A549 treated with ZK216348 at 1 μM for 4 hours (cell line): Measurements from ENCODE around the gene ZNF79. TPM values are rescaled to one million over a fixed set of nuclear protein-coding genes. Genes with fewer than 3 reads are reported as not detected.

Experiments
- total RNA-seq: library from RNA; stranded (reverse); fragments of 200-300 nt; extraction: Qiagen RNA extraction; gene quantifications from 5 replicates; pipeline ENCODE4 v1.2.3, GENCODE V29; 2022; ENCODE audit warnings: low read depth

Gene ZNF79
- 5.1 to 7.3 TPM (median 6.2 TPM) in 5 replicates for total RNA-seq

GRCh38 chr9:127423934-127424675 lies at the start of gene ZNF79:
Gene ZNF79 (plus strand): TSS chr9:127424382. CDS start chr9:127424788, 406 bp downstream.

GRCh38 chr9:127396808-127397645 lies 27.2 kb upstream of the ZNF79 start, which contains the start of gene SLC2A8:
Gene SLC2A8 (plus strand): TSS chr9:127397169. CDS start chr9:127397231, 62 bp downstream.

GRCh38 chr9:127450830-127451607 lies 26.8 kb downstream of the ZNF79 start, which contains the start of the genes LRSAM1 and RPL12:
Gene LRSAM1 (plus strand): TSS chr9:127451510. CDS start chr9:127454528, 3,018 bp downstream.
Gene RPL12 (minus strand): TSS chr9:127451406. CDS start chr9:127451317, 89 bp downstream.

Other genes starting within 250 kb of the ZNF79 start
- 1.8 to 3.3 TPM (median 2.8 TPM) in 5 replicates for gene GARNL3, start 159.6 kb upstream of the ZNF79 start, total RNA-seq
- gene SLC2A8, start 27.2 kb upstream of the ZNF79 start, total RNA-seq: 8.5 to 16.9 TPM (median 13.8 TPM) in 5 replicates
- 2,528 to 3,245 TPM (median 2,756 TPM) in 5 replicates for gene RPL12, start 27.0 kb downstream of the ZNF79 start, total RNA-seq
- gene LRSAM1, start 27.1 kb downstream of the ZNF79 start, total RNA-seq: 7.3 to 11.4 TPM (median 10.5 TPM) in 5 replicates
- 14.4 to 19.3 TPM (median 18.2 TPM) in 5 replicates for gene STXBP1, start 187.9 kb downstream of the ZNF79 start, total RNA-seq